Activated CD4-positive, alpha-beta T cell treated with anti-CD3 and anti-CD28 coated beads, Interleukin-2, Interleukin-6, amounts not matched to agents 100 ng/mL and 50 ng/mL, durations not matched to agents 16 hours and 8 hours (primary cell): ENCODE data around the gene SLC1A5.
"Not testable (repeated sequence)": the region's sequence is repeated elsewhere in the genome, so short reads cannot be mapped to it uniquely, and the experiment has no call there.

ENCODE experiments used
- DNase-seq: peaks from one replicate; pipeline ENCODE4 v3.0.0-alpha.2; 2020

The SLC1A5 gene

GRCh38 chr19:46788262-46788967 lies at the start of gene SLC1A5:
Gene SLC1A5 (minus strand): TSS chr19:46788594. CDS start chr19:46787965, 629 bp downstream.
- DNase-seq: peak; percentile 99

- no peak for DNase-seq
Observed at GRCh38 chr19:46838160-46838559, 49.8 kb upstream of the SLC1A5 start.

DNA sequence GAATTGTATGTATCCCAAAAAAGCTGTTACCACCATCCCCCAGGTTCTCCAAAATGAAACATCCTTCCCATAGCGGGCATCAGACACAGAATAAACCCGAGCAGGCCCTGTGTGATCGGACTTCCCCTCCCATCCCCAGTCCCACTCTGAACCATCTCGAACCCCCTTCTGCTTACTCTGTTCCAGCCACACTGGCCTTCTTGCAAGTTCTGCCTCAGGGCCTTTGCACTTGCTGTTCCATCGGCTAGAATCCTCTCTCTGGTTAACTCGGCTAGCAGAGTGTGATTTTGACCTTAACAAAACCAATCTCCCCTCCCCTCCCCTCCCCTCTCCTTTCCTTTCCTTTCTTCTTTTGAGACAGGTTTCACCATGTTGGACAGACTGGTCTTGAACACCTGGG lies 46.6 kb upstream of the SLC1A5 start:
- DNase-seq: no peak

GRCh38 chr19:46834121-46834520 lies 45.7 kb upstream of the SLC1A5 start:
- no peak for DNase-seq

GRCh38 chr19:46830864-46831263 lies 42.5 kb upstream of the SLC1A5 start:
- DNase-seq: no peak

GRCh38 chr19:46828484-46828883 lies 40.1 kb upstream of the SLC1A5 start:
- peak; percentile 42 for DNase-seq

- DNase-seq: no peak
Observed at GRCh38 chr19:46825731-46826055, 37.3 kb upstream of the SLC1A5 start.

GRCh38 chr19:46824890-46825730 lies 36.7 kb upstream of the SLC1A5 start:
- DNase-seq: no peak

DNA sequence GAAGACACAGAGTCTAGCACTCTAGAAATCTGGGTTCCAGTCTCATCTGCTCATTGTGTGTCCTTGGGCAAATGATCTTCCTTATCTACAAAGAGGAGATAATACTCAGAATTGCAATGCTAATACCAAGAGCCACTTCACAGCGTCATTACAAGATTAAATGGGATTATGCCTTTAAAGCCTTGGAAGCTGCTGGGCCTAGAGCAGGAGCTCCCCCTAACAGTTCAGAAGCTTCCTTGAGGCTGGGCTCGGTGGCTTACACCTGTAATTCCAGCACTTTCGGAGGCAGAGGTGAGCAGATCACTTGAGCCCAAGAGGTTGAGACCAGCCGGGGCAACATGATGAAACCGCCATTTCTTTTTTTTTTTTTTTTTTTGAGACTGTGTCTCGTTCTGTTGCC lies 34.7 kb upstream of the SLC1A5 start:
- no peak for DNase-seq

DNA sequence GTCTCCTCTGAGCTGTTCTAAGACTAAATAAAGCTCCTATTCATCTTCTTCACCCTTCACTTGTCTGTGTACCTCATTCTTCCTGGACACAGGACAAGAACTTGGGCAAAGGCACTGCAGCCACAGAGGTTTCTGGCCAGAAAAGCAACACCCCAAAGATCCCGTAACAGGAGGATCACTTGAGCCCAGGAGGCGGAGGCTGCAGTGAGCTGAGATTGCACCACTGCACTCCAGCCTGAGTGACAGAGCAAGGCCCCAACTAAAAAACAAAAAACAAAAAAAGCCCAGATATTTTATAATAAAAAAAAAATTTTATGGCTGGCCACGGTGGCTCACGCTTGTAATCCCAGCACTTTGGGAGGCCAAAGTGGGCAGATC lies 34.0 kb upstream of the SLC1A5 start:
- DNase-seq: not testable (repeated sequence)

DNA sequence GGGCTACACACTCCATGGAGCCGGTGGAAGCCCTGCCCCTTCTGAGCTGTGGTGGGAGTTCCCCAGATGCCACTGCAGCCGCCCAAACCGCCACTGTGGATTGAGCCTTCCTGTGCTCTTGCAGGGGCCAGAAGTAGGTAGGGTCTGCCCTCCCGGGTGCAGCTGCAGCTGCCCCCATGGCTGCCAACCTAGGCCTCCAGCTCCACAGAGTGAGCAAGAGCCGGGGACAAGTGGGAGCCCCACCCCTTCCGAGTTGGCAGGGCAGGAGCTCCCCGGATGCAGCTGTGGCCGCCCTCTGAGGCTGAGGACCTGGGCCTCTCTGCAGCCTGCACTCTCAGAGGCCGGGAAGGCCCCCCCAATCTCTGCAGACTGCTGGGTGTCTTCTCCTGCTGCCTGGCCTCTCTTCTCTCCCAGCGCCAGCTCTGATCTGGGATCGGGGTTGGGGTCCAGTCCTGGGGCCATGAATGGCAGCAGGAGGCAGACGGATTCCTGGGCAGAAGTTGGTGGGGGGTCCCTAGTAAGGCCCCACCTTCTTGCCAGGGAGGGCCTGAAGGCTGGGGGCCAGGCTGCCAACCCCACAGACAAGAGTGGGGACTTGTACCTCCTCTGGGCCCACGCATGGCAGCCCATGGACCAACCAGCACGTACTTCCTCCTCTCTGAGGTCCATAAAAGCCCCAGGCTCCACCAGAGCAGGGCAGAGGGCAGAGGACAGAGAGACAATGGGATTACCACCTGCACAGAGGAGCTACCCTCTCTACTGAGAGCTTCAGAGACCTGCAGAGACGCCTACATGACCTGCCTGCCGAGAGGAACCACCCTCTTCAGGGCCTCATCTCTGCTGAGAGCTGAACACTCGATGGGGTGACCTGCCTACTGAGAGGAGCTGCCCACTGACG lies 33.4 kb upstream of the SLC1A5 start:
- peak; percentile 63 for DNase-seq

DNA sequence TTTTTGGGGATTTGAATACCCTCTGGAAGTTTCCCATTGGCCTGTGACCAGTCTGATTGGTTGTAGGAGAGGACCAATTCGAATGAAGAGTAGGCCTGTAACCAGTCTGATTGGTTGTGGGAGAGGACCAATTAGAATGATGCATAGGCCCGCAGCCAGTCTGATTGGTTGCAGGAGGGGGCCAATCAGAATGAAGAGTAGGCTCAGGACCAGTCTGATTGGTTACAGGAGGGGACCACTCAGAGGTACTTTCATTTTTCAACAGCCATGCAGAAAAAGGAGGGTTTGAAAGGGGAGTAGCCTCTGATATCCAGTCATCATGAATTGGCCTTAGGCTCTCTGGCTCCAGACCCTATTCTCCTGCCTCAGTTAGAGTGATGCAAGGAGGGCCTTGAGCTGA lies 30.4 kb upstream of the SLC1A5 start:
- DNase-seq: peak; percentile 36

- no peak for DNase-seq
Observed at GRCh38 chr19:46815833-46816627, 27.6 kb upstream of the SLC1A5 start.

DNA sequence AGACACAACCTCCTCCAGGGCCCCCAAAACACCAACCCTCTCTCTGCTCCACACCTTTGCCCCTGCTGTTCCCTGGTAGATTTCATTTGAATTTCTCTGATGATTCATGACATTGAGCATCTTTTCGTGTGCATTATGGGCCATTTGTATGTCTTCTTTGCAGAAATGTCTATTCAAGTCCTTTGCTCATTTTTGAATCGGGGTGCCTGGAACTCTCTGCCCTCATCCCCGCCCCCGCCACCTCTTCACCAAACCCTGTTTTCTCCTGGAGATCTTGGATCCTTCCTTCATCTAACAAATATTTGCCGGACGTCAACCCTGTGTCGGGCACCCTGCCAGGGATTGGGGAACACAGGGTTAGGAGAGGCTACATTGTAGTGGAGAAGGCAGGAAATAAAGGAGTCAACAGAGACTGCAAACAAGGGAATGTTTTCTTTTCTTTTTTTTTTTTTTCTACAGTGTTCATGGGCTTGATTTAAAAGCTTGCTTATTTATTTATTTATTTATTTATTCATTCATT lies 25.5 kb upstream of the SLC1A5 start:
- DNase-seq: no peak

- DNase-seq: no peak
Observed at GRCh38 chr19:46812977-46813838, 24.8 kb upstream of the SLC1A5 start.

- no peak for DNase-seq
Observed at GRCh38 chr19:46809534-46810272, 21.3 kb upstream of the SLC1A5 start.

- no peak for DNase-seq
Observed at GRCh38 chr19:46806656-46807055, 18.3 kb upstream of the SLC1A5 start.

DNA sequence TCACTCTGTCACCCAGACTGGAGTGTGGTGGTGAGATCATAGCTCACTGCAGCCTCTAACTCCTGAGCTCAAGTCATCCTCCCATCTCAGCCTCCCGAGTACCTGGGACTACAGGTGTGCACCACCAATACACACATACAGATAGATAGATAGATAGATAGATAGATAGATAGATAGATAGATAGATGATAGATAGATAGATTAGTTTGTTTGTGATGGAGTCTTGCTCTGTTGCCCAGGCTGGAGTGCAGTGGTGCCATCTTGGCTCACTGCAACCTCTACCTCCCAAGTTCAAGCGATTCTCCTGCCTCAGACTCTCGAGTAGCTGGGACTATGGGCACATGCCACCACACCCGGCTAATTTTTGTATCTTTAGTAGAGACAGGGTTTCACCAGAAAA lies 16.0 kb upstream of the SLC1A5 start:
- not testable (repeated sequence) for DNase-seq

DNA sequence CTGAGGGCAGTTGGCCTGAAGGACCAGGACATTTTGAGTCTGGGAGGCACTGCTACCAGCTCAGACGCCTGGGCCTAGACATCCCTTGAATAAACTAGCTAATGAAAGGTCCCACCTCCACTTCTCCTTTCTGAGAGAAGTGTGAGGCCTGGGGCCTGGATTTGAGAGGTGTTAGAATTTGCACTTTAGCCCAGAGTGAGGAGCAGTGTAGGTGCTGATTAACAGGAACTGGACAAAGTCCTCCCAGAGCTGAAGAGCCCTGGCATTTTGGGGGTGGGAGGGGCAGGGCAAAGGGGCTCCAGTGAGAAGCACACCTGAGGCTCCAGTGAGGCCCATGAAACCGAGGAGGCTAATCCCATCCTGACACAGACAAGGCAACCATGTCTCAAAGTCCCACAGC lies 15.2 kb upstream of the SLC1A5 start:
- no peak for DNase-seq

DNA sequence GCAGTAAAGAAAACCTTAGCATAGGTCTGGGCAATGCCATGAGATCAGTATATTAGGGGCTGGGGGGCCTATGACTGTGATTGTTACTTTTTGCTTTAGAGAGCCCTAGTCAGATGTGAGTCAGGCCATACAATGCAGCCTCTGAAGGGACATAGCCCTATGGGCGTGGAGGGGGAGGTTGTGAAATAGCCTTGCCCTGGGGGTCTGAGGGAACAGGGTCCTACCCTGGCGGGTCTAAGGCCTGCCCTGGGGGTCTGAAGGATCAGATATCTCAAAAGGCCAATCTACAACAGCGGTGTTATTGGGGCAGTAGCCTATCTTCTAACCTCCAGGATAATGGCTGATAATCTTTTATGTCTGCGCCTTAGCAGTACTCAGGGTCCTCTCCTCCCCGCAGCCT lies 13.8 kb upstream of the SLC1A5 start:
- DNase-seq: no peak

DNA sequence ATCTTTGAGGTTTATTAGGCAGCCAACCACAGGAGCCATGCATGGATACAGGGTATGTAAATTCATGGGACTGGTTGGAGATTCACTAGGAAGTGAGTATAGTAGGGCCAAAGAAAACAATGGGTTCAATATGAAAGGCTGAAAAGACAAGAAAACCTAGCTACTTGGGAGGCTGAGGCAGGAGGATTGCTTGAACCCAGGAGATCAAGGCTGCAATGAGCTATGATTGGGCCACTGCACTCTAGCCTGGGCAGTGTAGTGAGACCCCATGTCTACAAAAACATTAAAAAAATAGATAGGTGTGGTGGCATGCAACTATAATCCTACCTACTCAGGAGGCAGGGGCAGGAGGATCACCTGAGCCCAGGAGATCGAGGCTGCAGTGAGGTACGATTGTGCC lies 10.3 kb upstream of the SLC1A5 start:
- DNase-seq: no peak
